HCT116 (cell line): ENCODE results near the gene KSR1. TPM values are rescaled to one million over a fixed set of nuclear protein-coding genes. Genes with fewer than 3 reads are reported as not detected.

Experiments
- ATAC-seq: fragments of 200-7000 bp; cut with Tn5 transposase; 2 replicates; pipeline ENCODE4 v1.9.1; 2020; ENCODE audit warnings: mild to moderate bottlenecking, moderate library complexity
- BruUV-seq: library from RNA; stranded (reverse); fragments of 400-500 nt; replicated peaks from 2 replicates; lab custom pipeline; 2021; lab: Mats Ljungman, UMichigan
- CTCF ChIA-PET: fragments of 300-600 bp; sonication (Branson Sonifier 250); formaldehyde crosslinking; loops from one replicate; lab custom pipeline; 2021; ENCODE audit warnings: antibody characterized with exemption; lab: Charles Lee
- POLR2A ChIA-PET: fragments of 300-600, 350-600 bp; sonication (Branson Sonifier 250); formaldehyde crosslinking; loops from one replicate; lab custom pipeline; 2021; ENCODE audit warnings: antibody characterized with exemption; lab: Charles Lee
- RAD21 ChIA-PET, 2 experiments: fragments of 300-600 bp; sonication (Branson Sonifier 250); formaldehyde crosslinking; loops; one replicate each; lab custom pipeline; 2023; ENCODE audit warnings: low total read pairs in 2 of 2; ENCODE audit not compliant: uncharacterized antibody in 2 of 2, unreplicated experiment in 2 of 2, low non-redundant PET in 1 of 2; lab: Charles Lee
- DNase-seq: peaks from one replicate; pipeline ENCODE4 v3.0.0-alpha.2; 2010; ENCODE audit warnings: low read depth, low spot score
- H2AFZ ChIP-seq: fragments of 200-600 bp; shearing (Covaris generic), sonication (generic); 2 replicates; pipeline ENCODE4 v1.6.1; 2017; ENCODE audit warnings: low read depth, mixed run types, mixed read lengths, antibody characterized with exemption, low read length; ENCODE audit not compliant: poor library complexity, severe bottlenecking
- H3K27ac ChIP-seq: 2 replicates; pipeline ENCODE4 v1.5.1; 2012; ENCODE audit warnings: low read depth, low read length
- H3K27me3 ChIP-seq: fragments of 200-600 bp; sonication (generic); 2 replicates; pipeline ENCODE4 v1.6.1; 2016; ENCODE audit warnings: mixed run types, low read length, mixed read lengths; ENCODE audit not compliant: insufficient read depth
- H3K36me3 ChIP-seq, 2 experiments: fragments of 200-500 bp in 1 of 2; fragments of 200-600 bp in 1 of 2; sonication (Bioruptor generic) in 1 of 2; sonication (generic) in 1 of 2; 2 replicates each; pipeline versions ENCODE4 v1.5.1 to v1.6.1; 2014 to 2016; ENCODE audit warnings: low read length in 2 of 2, inconsistent platforms in 1 of 2, mixed read lengths in 1 of 2, mixed run types in 1 of 2; ENCODE audit not compliant: insufficient read depth in 2 of 2, control insufficient read depth in 1 of 2
- H3K4me1 ChIP-seq, 2 experiments: fragments of 200-600 bp in 1 of 2; sonication (generic) in 1 of 2; 2 replicates each; pipeline versions ENCODE4 v1.5.1 to v1.6.1; 2012 to 2017; ENCODE audit warnings: low read length in 2 of 2, inconsistent platforms in 1 of 2, mild to moderate bottlenecking in 1 of 2, mixed read lengths in 1 of 2, mixed run types in 1 of 2, moderate library complexity in 1 of 2; ENCODE audit not compliant: insufficient read depth in 2 of 2, control insufficient read depth in 1 of 2
- H3K4me2 ChIP-seq: fragments of 200-600 bp; sonication (generic); 2 replicates; pipeline ENCODE4 v1.6.1; 2017; ENCODE audit warnings: mixed run types, low read length, mixed read lengths
- H3K4me3 ChIP-seq, 2 experiments: fragments of 200-600 bp in 1 of 2; sonication (generic) in 1 of 2; replicated peaks in 1 of 2; 2 replicates each; pipeline ENCODE4 v1.5.1; 2011 to 2016; ENCODE audit warnings: low read length in 2 of 2, control low read depth in 1 of 2, low read depth in 1 of 2, mild to moderate bottlenecking in 1 of 2, mixed read lengths in 1 of 2, mixed run types in 1 of 2
- H3K79me2 ChIP-seq: fragments of 200-600 bp; sonication (generic); 2 replicates; pipeline ENCODE4 v1.6.1; 2017; ENCODE audit warnings: mild to moderate bottlenecking, mixed run types, low read length, moderate library complexity, mixed read lengths; ENCODE audit not compliant: insufficient read depth
- H3K9ac ChIP-seq: fragments of 200-600 bp; sonication (generic); 2 replicates; pipeline ENCODE4 v1.6.1; 2016; ENCODE audit warnings: low read length, mixed read lengths
- H3K9me2 ChIP-seq: fragments of 200-600 bp; sonication (generic), shearing (Covaris generic); 2 replicates; pipeline ENCODE4 v1.6.1; 2017; ENCODE audit warnings: mixed run types, mild to moderate bottlenecking, moderate library complexity; ENCODE audit not compliant: insufficient read depth
- H3K9me3 ChIP-seq, 2 experiments: fragments of 200-500 bp in 1 of 2; fragments of 200-600 bp in 1 of 2; sonication (Bioruptor generic) in 1 of 2; sonication (generic) in 1 of 2; 2 replicates each; pipeline ENCODE4 v1.6.1; 2014 to 2017; ENCODE audit warnings: low read length in 2 of 2, mixed read lengths in 2 of 2, inconsistent platforms in 1 of 2, low read depth in 1 of 2, mild to moderate bottlenecking in 1 of 2, mixed run types in 1 of 2, moderate library complexity in 1 of 2; ENCODE audit not compliant: control insufficient read depth in 1 of 2, insufficient read depth in 1 of 2
- H4K20me1 ChIP-seq: fragments of 200-600 bp; sonication (generic), shearing (Covaris generic); 2 replicates; pipeline ENCODE4 v1.6.1; 2017; ENCODE audit warnings: mixed run types, mild to moderate bottlenecking, moderate library complexity; ENCODE audit not compliant: insufficient read depth
- CBX3 ChIP-seq: IDR thresholded peaks from 2 replicates; pipeline ENCODE4 v1.6.1; 2012; ENCODE audit warnings: low read depth
- EGR1 ChIP-seq: IDR thresholded peaks from 2 replicates; pipeline ENCODE4 v1.6.1; 2012; ENCODE audit warnings: low read depth
- REST ChIP-seq: IDR thresholded peaks from 2 replicates; pipeline ENCODE4 v1.6.1; 2012; ENCODE audit warnings: low read depth
- ZBTB33 ChIP-seq: IDR thresholded peaks from 2 replicates; pipeline ENCODE4 v1.6.1; 2011; ENCODE audit warnings: mild to moderate bottlenecking, low read length, moderate library complexity; ENCODE audit not compliant: insufficient replicate concordance; ENCODE audit errors: extremely low read depth
- intact Hi-C: fragments of 100-400 bp; cut with micrococcal nuclease; formaldehyde crosslinking; loops from 2 replicates; pipeline ENCODE4 v1.10.0; 2022
- total RNA-seq: library from RNA; stranded (reverse); gene quantifications from one replicate; pipeline ENCODE4 v1.2.1, GENCODE V29; 2021; ENCODE audit not compliant: unreplicated experiment

The KSR1 gene
- total RNA-seq, 1 experiment from 2014 or later: 16.5 TPM

- TF ChIP-seq REST (no peak), EGR1 (no peak), ZBTB33 (no peak)
Observed at GRCh38 chr17:27571563-27572352, 115.5 kb downstream of the KSR1 start (continued).

GRCh38 chr17:27572665-27573064, 116.4 kb downstream of the KSR1 start:
- no peak overlapping the region for H3K4me3 ChIP-seq
- no TSS peak for BruUV-seq
- TF ChIP-seq CBX3: no peak
- H3K27ac ChIP-seq: no peak overlapping the region
- H3K9ac ChIP-seq: no peak overlapping the region
- CTCF ChIA-PET: no interaction called here
- peaks cover 34 to 50% of the 10 kb centered on the region in 2 experiments for H3K4me1 ChIP-seq
- no peaks in the 10 kb centered on the region for H3K79me2 ChIP-seq
- POLR2A ChIA-PET: no interaction called here
- H3K27me3 ChIP-seq: no peaks in the 10 kb centered on the region
- intact Hi-C loops: no loop called here
- H3K9me2 ChIP-seq: no peaks in the 10 kb centered on the region
- no peak overlapping the region for H3K4me2 ChIP-seq
- H4K20me1 ChIP-seq: no peaks in the 10 kb centered on the region
- no peak for ATAC-seq
- no peak for DNase-seq
- no peaks in the 10 kb centered on the region for H3K36me3 ChIP-seq
- RAD21 ChIA-PET: no interaction called here
- H3K9me3 ChIP-seq: no peaks in the 10 kb centered on the region
- H2AFZ ChIP-seq: no peak overlapping the region
